ENCODE data around the gene KRT82.

DNA sequence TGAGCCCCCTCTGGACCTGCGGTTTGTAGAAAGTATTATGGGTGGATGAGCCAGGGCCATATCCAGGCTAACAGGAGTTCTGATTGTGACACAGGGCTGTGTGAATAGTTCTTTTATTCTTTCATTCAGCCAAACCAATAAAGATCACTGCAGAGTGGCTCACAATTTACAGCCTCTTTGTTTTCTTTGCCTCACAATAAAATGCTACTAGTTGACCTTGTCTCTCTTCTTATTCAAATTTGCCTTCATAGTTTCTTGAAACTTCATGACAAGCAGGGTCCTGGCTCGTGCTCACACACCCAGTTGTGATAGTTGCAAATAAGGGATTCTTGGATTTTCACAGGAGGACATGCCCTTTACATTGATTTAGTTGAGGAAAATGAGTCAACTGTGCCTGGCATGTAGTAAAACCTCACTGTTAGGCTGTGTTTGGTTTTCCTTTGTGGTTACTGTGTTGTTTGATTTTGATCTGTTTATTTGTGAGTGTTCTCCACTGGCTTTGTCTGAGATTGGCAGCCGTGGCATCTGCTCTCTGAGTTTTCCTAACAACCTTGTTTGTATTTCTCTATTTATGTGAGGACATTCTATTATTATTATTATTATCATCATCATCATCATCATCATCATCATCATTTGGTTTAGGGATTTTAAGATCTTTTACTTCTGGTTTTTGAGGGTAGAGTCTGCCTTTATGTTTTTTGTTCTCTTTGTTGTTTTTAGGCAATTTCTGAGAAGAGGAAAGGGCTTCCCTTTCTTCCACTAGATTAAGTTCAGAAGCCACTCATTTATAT lies 48.5 kb upstream of the KRT82 start:
- TF ChIP-seq, protein P1, sequence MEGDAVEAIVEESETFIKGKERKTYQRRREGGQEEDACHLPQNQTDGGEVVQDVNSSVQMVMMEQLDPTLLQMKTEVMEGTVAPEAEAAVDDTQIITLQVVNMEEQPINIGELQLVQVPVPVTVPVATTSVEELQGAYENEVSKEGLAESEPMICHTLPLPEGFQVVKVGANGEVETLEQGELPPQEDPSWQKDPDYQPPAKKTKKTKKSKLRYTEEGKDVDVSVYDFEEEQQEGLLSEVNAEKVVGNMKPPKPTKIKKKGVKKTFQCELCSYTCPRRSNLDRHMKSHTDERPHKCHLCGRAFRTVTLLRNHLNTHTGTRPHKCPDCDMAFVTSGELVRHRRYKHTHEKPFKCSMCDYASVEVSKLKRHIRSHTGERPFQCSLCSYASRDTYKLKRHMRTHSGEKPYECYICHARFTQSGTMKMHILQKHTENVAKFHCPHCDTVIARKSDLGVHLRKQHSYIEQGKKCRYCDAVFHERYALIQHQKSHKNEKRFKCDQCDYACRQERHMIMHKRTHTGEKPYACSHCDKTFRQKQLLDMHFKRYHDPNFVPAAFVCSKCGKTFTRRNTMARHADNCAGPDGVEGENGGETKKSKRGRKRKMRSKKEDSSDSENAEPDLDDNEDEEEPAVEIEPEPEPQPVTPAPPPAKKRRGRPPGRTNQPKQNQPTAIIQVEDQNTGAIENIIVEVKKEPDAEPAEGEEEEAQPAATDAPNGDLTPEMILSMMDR (IDR thresholded peaks at IDR 0.05), result no peak
- no peak for TF ChIP-seq POLR2A (IDR thresholded peaks at IDR 0.05)

Measured in suprapubic skin (tissue), 3 donors.